Smooth muscle cell (in vitro differentiated cells): ENCODE results near the gene TSEN15. TPM values are rescaled to one million over a fixed set of nuclear protein-coding genes. Genes with fewer than 3 reads are reported as not detected.

ENCODE experiments used
- DNase-seq: peaks from one replicate; lab custom pipeline; 2025; ENCODE audit not compliant: unreplicated experiment; lab: John Stamatoyannopoulos, UW
- H2AFZ ChIP-seq: fragments of 200-600 bp; sonication (generic); 2 replicates; pipeline ENCODE4 v1.6.0; 2016; ENCODE audit warnings: antibody characterized with exemption, low read depth, mild to moderate bottlenecking
- H3F3A ChIP-seq: fragments of 200-600 bp; sonication (generic); 2 replicates; pipeline ENCODE4 v1.6.0; 2017; ENCODE audit warnings: antibody characterized with exemption, low read depth
- H3K27ac ChIP-seq: fragments of 200-600 bp; sonication (generic); 2 replicates; pipeline ENCODE4 v1.5.1; 2016; ENCODE audit warnings: low read depth, mild to moderate bottlenecking
- H3K27me3 ChIP-seq: fragments of 200-600 bp; sonication (generic); 2 replicates; pipeline ENCODE4 v1.6.1; 2016; ENCODE audit warnings: low read depth, mild to moderate bottlenecking
- H3K36me3 ChIP-seq: fragments of 200-600 bp; sonication (generic); 2 replicates; pipeline ENCODE4 v1.5.1; 2016; ENCODE audit warnings: low read depth
- H3K4me1 ChIP-seq: fragments of 200-600 bp; sonication (generic); 2 replicates; pipeline ENCODE4 v1.5.1; 2016; ENCODE audit warnings: low read depth
- H3K4me2 ChIP-seq: fragments of 200-600 bp; sonication (generic); 2 replicates; pipeline ENCODE4 v1.6.0; 2016; ENCODE audit warnings: mild to moderate bottlenecking
- H3K4me3 ChIP-seq: fragments of 200-600 bp; sonication (generic); 2 replicates; pipeline ENCODE4 v1.5.1; 2016; ENCODE audit warnings: mild to moderate bottlenecking
- H3K79me2 ChIP-seq: fragments of 200-600 bp; sonication (generic); 2 replicates; pipeline ENCODE4 v1.6.0; 2016; ENCODE audit warnings: low read depth, mild to moderate bottlenecking
- H3K9ac ChIP-seq: fragments of 200-600 bp; sonication (generic); 2 replicates; pipeline ENCODE4 v1.6.0; 2016; ENCODE audit warnings: low read depth
- H3K9me3 ChIP-seq: fragments of 200-600 bp; sonication (generic); replicated peaks from 2 replicates; pipeline ENCODE4 v1.5.1; 2016; ENCODE audit warnings: low read depth
- H4K20me1 ChIP-seq: fragments of 200-600 bp; sonication (generic); 2 replicates; pipeline ENCODE4 v1.6.0; 2016; ENCODE audit warnings: low read depth
- WGBS: methylation state at CpG from one replicate; pipeline ENCODE4 v1.1.7; 2016; ENCODE audit warnings: low lambda C conversion rate; 5-methylcytosine and 5-hydroxymethylcytosine counted together
- polyA plus RNA-seq: library from polyadenylated mRNA; unstranded; fragments of >200 nt; fragmentation: Nextera tagmentation; extraction: Ambion mirVana; gene quantifications from 2 replicates; pipeline ENCODE4 v1.2.1, GENCODE V29; 2016
- total RNA-seq: library from RNA; depleted of rRNA; stranded (reverse); fragments of >200 nt; gene quantifications from 2 replicates; pipeline ENCODE4 v1.2.3, GENCODE V29; 2014
- TF ChIP-seq, protein P1 (sequence below): fragments of 200-600 bp; sonication (generic); IDR thresholded peaks from 2 replicates; pipeline ENCODE4 v1.5.1; 2017; ENCODE audit warnings: borderline replicate concordance, mild to moderate bottlenecking, antibody characterized with exemption; ENCODE audit not compliant: insufficient read depth, poor library complexity, severe bottlenecking

The TSEN15 gene
- total and polyA plus RNA-seq, 2 experiments from 2014 or later: 35.6 to 82.0 TPM

DNA sequence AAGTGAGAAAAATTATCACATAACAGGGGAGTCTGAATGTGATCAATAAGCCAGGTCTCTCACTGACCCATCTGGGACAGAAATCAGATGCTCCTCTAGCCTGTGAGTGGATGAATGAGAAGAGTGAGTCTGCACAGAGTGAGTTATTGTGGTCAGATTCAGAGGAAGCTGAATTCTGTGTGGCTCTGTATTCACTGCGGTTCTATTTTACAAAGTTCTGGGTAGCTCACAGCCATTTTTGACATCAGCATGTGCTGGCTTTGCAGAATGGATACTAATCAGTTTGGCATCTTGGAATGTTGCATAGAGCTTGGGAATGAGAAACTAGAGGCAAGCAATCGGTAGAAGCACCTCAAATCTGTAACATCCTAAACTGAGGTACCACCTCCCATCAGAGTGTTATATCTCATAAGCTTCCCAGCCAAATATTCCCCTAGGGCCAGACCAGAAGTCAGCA lies 17.8 kb upstream of the TSEN15 start:
- Histone ChIP-seq H3K27me3 (peaks cover 65% of the 10 kb centered on the region), H3K4me3 (no peak overlapping the region), H3K27ac (no peak overlapping the region), H3K4me1 (peaks cover 11% of the 10 kb centered on the region), H3K36me3 (no peaks in the 10 kb centered on the region), H3F3A (no peaks in the 10 kb centered on the region), H3K4me2 (no peak overlapping the region), H3K9me3 (no peaks in the 10 kb centered on the region), H4K20me1 (no peaks in the 10 kb centered on the region), H3K79me2 (no peaks in the 10 kb centered on the region), H3K9ac (no peak overlapping the region), H2AFZ (no peak overlapping the region)
- DNase-seq: no peak
- TF ChIP-seq, protein P1, sequence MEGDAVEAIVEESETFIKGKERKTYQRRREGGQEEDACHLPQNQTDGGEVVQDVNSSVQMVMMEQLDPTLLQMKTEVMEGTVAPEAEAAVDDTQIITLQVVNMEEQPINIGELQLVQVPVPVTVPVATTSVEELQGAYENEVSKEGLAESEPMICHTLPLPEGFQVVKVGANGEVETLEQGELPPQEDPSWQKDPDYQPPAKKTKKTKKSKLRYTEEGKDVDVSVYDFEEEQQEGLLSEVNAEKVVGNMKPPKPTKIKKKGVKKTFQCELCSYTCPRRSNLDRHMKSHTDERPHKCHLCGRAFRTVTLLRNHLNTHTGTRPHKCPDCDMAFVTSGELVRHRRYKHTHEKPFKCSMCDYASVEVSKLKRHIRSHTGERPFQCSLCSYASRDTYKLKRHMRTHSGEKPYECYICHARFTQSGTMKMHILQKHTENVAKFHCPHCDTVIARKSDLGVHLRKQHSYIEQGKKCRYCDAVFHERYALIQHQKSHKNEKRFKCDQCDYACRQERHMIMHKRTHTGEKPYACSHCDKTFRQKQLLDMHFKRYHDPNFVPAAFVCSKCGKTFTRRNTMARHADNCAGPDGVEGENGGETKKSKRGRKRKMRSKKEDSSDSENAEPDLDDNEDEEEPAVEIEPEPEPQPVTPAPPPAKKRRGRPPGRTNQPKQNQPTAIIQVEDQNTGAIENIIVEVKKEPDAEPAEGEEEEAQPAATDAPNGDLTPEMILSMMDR: no peak
- WGBS: 75% methylated on average over 2 of the region's 2 CpGs

DNA sequence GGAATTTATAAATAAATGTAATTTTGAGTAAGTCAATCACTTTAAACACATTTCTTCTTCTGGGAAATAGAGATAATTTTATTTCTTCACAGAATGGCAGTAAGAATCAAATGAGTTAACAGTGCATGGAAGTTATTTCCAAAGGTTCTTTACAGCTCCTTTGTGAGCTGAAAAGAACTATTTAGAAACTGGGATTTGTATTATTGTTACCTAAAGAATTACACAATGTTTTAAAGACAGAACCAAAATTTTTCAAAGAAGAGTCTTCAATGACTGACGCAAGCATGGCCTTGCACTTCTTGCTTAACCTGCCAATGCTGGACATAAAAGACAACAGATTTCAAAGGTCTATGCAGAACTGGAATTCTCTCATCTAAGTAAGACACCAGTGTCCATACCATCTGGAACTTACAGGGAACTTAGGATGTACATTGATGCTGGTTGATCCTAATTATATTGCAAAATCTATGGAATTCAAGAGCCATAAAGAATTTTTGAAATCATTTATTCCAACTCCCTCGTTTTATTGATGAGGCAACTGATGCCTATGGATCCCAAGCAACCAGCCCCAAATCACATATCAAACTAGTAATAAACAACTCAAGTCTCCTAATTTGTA lies 16.7 kb upstream of the TSEN15 start:
- DNase-seq: no peak

DNA sequence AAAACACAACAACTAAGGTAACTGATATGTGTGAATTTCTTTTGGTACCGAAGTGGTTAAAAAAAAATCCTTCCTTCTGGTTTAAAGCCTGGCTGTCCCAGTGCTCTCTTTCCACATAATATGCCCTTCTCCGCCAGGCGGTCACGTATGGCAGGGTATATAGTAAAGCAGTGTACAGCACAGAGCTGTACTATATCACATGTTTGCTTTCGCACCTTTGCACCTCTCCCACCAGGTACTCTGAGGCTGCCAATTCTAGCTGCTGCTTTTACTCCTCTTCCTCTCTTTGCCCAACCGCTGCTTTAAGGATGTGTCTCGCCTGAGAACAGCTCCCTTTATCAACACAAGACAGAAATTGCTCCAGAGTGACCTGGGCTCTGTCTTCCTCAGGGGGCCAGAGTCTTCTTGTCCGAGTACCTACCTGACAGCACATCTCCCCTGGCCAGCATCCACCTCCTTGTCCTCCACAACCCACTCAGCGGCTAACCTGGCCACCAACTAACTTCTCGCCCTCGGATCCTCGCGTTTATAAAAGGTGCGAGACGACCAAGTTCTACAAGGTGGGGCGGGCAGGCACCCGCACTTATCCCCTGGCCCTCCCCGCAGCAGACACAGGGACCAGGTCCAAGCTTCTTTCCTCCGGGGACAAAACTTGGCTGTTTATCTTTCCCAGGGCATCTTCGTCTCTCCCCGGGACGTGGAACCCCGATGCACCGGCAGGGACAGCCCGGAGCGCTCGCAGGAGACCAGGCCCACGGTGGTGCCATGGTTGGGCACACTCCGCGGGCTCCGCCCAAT lies 15.6 kb upstream of the TSEN15 start:
- Histone ChIP-seq H4K20me1 (no peaks in the 10 kb centered on the region), H3K27me3 (peaks cover 73% of the 10 kb centered on the region), H3K79me2 (no peaks in the 10 kb centered on the region), H3K9me3 (no peaks in the 10 kb centered on the region), H3K9ac (no peak overlapping the region), H3K36me3 (no peaks in the 10 kb centered on the region), H3K4me3 (peak overlapping the region; percentile 67), H3K4me2 (peak overlapping the region; percentile 99), H3K27ac (no peak overlapping the region), H3F3A (no peaks in the 10 kb centered on the region), H3K4me1 (peaks cover 11% of the 10 kb centered on the region), H2AFZ (peak overlapping the region; percentile 67)
- TF ChIP-seq, protein P1: no peak
- no peak for DNase-seq
- 20% methylated on average over 31 of the region's 31 CpGs for WGBS

More for the DNA sequence above, 16.7 kb upstream of the TSEN15 start:
- Histone ChIP-seq H3K4me1 (peaks cover 11% of the 10 kb centered on the region), H3K27me3 (peaks cover 73% of the 10 kb centered on the region), H3K36me3 (no peaks in the 10 kb centered on the region), H3K9ac (no peak overlapping the region), H3K27ac (no peak overlapping the region), H3K9me3 (no peaks in the 10 kb centered on the region), H2AFZ (no peak overlapping the region), H4K20me1 (no peaks in the 10 kb centered on the region), H3K4me3 (no peak overlapping the region), H3K4me2 (no peak overlapping the region), H3F3A (no peaks in the 10 kb centered on the region), H3K79me2 (no peaks in the 10 kb centered on the region)
- WGBS: 95% methylated on average over 2 of the region's 2 CpGs
- TF ChIP-seq, protein P1: no peak
